GM19467 (cell line): ENCODE results near the gene CACNA1B.
"Not testable (repeated sequence)": the region's sequence is repeated elsewhere in the genome, so short reads cannot be mapped to it uniquely, and the experiment has no call there.

Experiments
- ATAC-seq: cut with Tn5 transposase; IDR thresholded peaks from one replicate; pipeline ENCODE4 v1.9.1; 2021; ENCODE audit warnings: mild to moderate bottlenecking, moderate library complexity; ENCODE audit not compliant: unreplicated experiment

Gene CACNA1B

DNA sequence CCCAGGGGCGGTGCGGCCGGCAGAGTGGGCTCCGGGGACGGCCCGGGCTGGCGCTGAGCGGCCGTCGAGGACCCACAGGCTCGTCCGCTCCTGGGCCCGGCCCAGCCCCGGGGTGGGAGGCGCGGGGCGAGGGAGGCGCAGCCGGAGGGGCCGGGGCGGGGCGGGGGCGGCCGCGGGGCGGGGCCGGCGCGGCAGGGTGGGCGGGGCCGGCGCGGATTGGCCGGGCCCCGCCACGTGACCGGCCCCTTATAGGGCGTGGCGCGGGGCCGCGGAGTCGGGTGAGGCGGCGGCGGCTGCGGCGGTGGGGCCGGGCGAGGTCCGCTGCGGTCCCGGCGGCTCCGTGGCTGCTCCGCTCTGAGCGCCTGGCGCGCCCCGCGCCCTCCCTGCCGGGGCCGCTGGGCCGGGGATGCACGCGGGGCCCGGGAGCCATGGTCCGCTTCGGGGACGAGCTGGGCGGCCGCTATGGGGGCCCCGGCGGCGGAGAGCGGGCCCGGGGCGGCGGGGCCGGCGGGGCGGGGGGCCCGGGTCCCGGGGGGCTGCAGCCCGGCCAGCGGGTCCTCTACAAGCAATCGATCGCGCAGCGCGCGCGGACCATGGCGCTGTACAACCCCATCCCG, at the start of gene CACNA1B:
CACNA1B (plus strand) TSS at position 277 of the 617 bp plus-strand sequence; CDS start at position 429, 152 bp downstream.
- ATAC-seq, result not testable (repeated sequence)

DNA sequence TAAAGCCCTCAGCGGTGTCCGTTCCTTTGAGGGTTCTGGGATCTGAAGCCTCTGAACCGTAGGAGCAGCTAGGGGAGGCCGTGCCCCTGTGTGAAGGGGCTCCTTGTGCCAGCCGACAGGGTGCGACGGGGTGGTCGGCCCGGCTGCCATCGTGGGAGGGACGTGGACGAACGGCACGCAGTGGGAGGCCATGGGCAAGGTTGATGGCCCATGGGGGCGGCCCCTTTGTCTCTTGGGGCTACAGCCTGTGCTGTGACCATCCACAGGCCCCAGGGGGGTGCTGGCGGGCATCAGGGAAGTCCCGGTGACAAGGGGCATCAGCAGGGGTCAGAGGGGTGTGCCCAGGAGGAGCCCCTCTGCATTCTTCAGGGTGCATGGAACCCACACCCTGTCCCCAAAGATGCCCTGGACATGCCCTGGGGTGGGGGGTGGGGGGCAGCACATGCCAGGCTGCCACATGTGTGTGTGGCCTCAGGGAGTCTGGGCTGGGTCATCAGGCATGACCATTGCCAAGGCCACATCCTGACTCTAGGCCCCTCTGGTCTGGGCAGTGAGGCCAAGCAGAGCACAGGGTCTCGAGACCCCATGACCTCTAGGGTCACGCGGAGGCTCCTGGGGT, 49.6 kb upstream of the CACNA1B start:
- no peak for ATAC-seq

GRCh38 chr9:137828527-137829259, 48.9 kb upstream of the CACNA1B start:
- no peak for ATAC-seq

- no peak for ATAC-seq
These were observed 48.2 kb upstream of the CACNA1B start for GRCh38 chr9:137829260-137829996.

- no peak for ATAC-seq
These were observed 45.3 kb upstream of the CACNA1B start for GRCh38 chr9:137832191-137832700.

DNA sequence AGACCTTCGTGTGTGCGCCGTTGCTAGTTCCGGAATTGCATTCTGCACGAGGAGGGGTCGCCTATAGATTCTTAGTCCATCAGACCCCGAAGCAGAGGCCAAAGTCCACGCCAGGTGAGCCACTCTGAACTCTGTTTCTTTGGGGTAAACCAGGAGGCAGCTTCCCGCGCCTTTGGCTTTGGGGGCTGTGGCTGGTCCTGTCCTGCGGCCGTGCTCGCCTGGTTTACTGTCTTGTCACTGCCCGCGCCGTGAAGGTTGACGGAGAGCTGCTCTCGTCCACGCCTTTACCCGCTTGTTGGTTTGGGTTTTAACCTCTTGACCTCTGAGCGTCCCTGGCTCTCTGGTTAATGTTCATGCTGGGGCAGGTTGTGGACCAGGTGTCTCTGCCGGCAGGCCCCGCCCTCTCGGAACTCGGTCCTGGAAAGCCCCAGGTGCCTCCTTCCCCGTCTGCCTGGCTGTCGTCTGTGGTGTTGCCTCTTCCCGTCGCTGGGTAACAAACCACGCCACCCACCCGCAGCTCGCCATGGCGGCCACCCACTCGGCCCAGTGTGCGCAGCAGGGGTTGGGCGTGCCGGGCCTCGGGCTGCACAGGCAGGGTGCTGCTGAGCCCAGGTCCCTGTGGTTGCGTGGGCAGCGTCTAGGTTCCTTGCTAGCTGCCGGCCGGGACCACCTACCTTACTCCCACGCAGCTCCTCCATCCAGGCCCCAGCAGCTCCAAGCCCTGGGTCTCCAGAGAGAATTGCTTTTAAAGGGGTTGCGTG, 44.6 kb upstream of the CACNA1B start:
- ATAC-seq, result no peak

GRCh38 chr9:137833721-137834613, 43.6 kb upstream of the CACNA1B start:
- ATAC-seq, result no peak

GRCh38 chr9:137834846-137835546, 42.6 kb upstream of the CACNA1B start:
- ATAC-seq, result no peak

GRCh38 chr9:137836151-137836830, 41.3 kb upstream of the CACNA1B start:
- ATAC-seq, result no peak

DNA sequence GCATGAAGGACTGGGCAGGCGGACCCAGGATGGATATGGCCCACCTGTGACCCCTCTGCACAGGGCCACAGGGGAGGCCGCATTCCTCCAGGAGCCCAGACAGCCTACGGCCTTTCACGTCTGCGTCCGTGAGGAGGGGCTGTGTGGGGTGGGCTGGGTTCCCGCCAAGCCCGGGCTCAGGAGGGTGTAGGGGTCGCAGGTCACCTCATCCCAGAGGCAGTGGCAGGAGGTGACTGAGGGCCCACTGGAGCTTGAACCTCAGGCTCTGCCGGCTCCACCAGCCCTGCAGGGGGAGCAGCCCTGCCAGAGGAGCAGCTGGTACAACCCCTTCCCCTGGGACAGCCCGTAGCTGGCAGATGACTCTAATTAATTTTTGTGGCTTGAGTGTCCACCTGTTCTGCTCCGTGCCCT, 40.7 kb upstream of the CACNA1B start:
- no peak for ATAC-seq

GRCh38 chr9:137837345-137838278, 40.0 kb upstream of the CACNA1B start:
- ATAC-seq, result no peak

- no peak for ATAC-seq
These were observed 39.0 kb upstream of the CACNA1B start for GRCh38 chr9:137838576-137838975.

- ATAC-seq, result no peak
These were observed 34.2 kb upstream of the CACNA1B start for GRCh38 chr9:137843355-137843754.

- ATAC-seq, result no peak
These were observed 25.9 kb upstream of the CACNA1B start for GRCh38 chr9:137851516-137852267.

GRCh38 chr9:137853392-137853995, 24.1 kb upstream of the CACNA1B start:
- no peak for ATAC-seq

DNA sequence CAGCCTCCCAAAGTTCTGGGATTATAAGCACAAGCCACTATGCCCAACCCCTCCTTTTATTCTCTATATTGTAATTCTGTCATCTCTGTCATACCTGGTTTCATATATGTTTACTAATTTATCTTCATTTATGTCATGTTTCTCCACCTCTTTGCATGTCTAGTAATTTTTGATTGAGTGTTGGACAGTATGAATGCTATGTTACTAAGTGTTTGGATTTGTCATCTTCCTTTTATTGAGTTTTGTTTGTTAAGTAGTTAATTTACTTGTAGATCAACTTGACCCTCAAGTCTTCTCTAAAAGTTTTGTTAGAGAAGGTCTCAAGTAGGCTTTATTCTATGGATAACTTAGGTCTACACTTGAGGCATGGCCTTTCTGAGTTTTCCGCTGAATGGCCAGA, 17.2 kb upstream of the CACNA1B start:
- ATAC-seq, result no peak
